Astrocyte of the hippocampus (primary cell): ENCODE measurements around the gene C19orf38.

Source experiments
- DNase-seq: peaks from one replicate; pipeline ENCODE4 v3.0.0; 2011; ENCODE audit warnings: low read depth, low spot score

C19orf38 gene

GRCh38 chr19:10848230-10848856 is at the start of gene C19orf38:
Gene C19orf38, plus strand, starts transcription at chr19:10848415. Its CDS starts 94 bp downstream, at chr19:10848509.
- DNase-seq, result no peak

GRCh38 chr19:10800488-10800887 is 47.7 kb upstream of the C19orf38 start:
- no peak for DNase-seq

GRCh38 chr19:10802479-10802878 is 45.7 kb upstream of the C19orf38 start:
- no peak for DNase-seq

- DNase-seq, result no peak
These were observed 45.0 kb upstream of the C19orf38 start for GRCh38 chr19:10803252-10803651.

- DNase-seq, result no peak
These were observed 43.0 kb upstream of the C19orf38 start for GRCh38 chr19:10805065-10805757.

- DNase-seq, result no peak
These were observed 42.4 kb upstream of the C19orf38 start for GRCh38 chr19:10805758-10806247.

- peak; percentile 64 for DNase-seq
These were observed 39.1 kb upstream of the C19orf38 start for GRCh38 chr19:10808937-10809649.

GRCh38 chr19:10809651-10810285 is 38.4 kb upstream of the C19orf38 start:
- no peak for DNase-seq

GRCh38 chr19:10811391-10812111 is 36.7 kb upstream of the C19orf38 start:
- no peak for DNase-seq

- no peak for DNase-seq
These were observed 36.0 kb upstream of the C19orf38 start for GRCh38 chr19:10812196-10812595.

GRCh38 chr19:10812902-10813404 is 35.3 kb upstream of the C19orf38 start:
- DNase-seq, result peak; percentile 89

- DNase-seq, result no peak
These were observed 33.1 kb upstream of the C19orf38 start for GRCh38 chr19:10815007-10815536.

- DNase-seq, result no peak
These were observed 32.1 kb upstream of the C19orf38 start for GRCh38 chr19:10815969-10816644.

GRCh38 chr19:10816691-10817090 is 31.5 kb upstream of the C19orf38 start:
- no peak for DNase-seq

GRCh38 chr19:10817291-10818038 is 30.8 kb upstream of the C19orf38 start:
- peak; percentile 25 for DNase-seq

GRCh38 chr19:10818301-10819123 is 29.7 kb upstream of the C19orf38 start:
- no peak for DNase-seq

GRCh38 chr19:10819124-10820060 is 28.8 kb upstream of the C19orf38 start:
- no peak for DNase-seq

- no peak for DNase-seq
These were observed 28.0 kb upstream of the C19orf38 start for GRCh38 chr19:10820173-10820572.
